ENCODE data around the gene STX8.

Gene STX8

DNA sequence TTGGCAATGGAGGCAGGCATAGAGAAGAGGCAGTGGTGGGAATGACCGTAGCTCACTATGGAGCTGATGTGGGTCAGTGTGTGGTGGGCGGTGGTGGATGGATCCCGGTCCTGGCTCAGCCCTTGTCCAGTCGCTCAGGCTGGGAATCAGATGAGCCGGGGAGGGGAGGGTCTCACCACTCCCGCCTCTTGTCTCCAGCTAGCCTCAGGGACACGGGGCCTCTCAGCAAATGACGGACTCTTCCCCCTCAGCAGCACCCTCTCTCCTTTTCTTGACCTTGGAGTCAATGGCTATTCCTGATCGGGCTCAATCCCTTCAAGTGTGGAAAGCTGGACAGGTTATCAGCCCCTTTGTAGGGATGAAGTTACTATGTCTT, 345.8 kb downstream of the STX8 start:
- no peak for DNase-seq (ENCODE audit: low read depth)
- TF ChIP-seq, protein P1, sequence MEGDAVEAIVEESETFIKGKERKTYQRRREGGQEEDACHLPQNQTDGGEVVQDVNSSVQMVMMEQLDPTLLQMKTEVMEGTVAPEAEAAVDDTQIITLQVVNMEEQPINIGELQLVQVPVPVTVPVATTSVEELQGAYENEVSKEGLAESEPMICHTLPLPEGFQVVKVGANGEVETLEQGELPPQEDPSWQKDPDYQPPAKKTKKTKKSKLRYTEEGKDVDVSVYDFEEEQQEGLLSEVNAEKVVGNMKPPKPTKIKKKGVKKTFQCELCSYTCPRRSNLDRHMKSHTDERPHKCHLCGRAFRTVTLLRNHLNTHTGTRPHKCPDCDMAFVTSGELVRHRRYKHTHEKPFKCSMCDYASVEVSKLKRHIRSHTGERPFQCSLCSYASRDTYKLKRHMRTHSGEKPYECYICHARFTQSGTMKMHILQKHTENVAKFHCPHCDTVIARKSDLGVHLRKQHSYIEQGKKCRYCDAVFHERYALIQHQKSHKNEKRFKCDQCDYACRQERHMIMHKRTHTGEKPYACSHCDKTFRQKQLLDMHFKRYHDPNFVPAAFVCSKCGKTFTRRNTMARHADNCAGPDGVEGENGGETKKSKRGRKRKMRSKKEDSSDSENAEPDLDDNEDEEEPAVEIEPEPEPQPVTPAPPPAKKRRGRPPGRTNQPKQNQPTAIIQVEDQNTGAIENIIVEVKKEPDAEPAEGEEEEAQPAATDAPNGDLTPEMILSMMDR (conservative IDR thresholded peaks at IDR 0.05; ENCODE audit: low read length) = no peak
- no peak overlapping the region for H3K4me3 ChIP-seq (ENCODE audit: low read length)

DNA sequence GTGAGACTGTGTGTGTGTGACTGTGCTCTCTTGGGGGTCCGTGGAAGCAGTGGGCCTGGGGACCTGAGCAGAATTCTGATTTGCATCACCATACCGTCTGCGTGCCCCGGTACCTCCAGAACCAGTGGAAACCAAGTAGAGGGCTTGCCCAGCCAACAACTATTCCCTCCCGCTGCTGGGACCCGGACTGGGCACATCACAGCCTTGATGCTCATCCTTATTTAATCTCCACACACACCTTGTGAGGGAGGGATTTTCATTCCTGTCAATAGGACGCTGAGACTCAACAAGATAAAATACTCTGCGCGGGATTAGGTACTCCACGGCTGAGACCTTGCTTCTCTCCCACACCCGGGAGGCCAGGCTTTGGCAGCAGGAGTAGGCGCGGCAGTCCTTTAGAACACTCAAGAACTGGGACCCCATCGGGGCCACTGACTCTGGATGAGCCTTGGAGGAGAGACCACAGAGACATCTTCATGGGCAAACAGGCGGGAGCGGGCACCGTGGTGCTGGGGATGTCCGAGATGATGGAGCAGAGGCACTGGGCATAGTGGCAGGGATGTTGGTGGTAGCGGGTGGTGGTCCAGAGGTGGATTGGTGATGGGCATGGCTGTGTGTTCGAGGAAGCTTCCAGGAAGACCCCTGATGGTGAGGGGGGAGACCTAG, 346.3 kb downstream of the STX8 start:
- DNase-seq (ENCODE audit: low read depth) = no peak
- H3K4me3 ChIP-seq (ENCODE audit: low read length) = no peak overlapping the region
- TF ChIP-seq, protein P1 (conservative IDR thresholded peaks at IDR 0.05; ENCODE audit: low read length) = no peak

DNA sequence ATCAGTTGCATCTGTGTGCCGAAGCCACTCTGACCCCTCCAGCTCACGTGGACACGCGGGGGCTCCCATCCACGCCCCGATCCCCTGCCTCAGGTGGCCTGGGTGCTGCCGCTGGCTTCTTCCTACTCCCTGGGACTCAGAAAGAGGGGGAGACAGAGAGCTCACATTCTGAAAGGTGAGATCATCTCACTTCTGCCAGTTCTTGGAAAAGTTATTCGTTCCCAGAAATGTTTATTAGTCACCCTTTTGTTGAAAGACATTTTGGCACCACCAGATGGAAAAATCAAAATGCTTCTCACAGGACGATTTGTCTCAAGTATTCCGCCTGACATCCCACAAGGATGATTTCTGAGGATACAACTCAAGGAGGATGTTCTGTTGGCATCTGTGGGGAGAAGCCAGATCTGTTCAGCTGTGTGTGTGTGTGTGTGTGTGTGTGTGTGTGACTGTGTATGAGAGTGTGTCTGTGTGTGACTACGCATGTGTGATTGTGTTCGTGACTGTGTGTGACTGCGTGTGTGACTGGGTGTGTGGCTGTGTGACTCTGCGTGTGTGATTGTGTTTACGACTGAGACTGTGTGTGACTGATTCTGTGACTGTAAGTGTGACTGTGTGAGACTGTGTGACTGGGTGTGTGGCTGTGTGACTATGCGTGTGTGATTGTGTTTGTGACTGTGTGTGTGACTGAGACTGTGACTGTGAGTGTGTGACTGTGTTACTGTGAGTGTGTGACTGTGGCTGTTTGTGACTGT, 347.0 kb downstream of the STX8 start:
- H3K4me3 ChIP-seq (ENCODE audit: low read length) = no peak overlapping the region
- peak; percentile 98 for DNase-seq (ENCODE audit: low read depth)
- TF ChIP-seq, protein P1 (conservative IDR thresholded peaks at IDR 0.05; ENCODE audit: low read length) = peak; percentile 49

DNA sequence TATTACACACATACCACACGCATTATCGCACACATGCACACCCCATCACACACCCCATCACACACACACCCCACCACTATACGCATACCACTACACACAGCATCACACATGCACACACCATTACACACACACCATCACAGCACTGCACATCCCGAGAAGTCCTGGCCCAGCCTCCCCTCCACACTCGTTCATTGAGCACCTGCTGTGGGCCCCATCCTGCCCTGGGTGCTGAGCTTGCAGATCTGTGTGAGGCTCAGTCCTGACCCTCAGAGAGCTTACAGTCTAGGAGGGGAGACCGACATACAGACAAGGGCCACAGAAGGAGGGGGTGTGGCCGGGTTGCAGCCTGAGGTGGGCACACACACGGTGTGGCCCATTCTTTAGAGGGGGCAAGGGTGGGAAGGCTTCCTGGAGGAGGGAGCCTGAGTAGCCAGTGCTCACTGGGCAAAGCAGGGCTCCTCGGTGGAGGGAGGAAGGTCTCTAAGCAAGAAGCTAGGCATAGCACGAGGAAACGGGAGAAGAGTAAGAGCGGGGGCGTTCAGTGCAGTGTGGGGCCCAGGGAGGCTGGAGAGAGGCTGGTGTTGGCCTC, 347.7 kb downstream of the STX8 start:
- TF ChIP-seq, protein P1 (conservative IDR thresholded peaks at IDR 0.05; ENCODE audit: low read length) = no peak
- no peak overlapping the region for H3K4me3 ChIP-seq (ENCODE audit: low read length)
- no peak for DNase-seq (ENCODE audit: low read depth)

DNA sequence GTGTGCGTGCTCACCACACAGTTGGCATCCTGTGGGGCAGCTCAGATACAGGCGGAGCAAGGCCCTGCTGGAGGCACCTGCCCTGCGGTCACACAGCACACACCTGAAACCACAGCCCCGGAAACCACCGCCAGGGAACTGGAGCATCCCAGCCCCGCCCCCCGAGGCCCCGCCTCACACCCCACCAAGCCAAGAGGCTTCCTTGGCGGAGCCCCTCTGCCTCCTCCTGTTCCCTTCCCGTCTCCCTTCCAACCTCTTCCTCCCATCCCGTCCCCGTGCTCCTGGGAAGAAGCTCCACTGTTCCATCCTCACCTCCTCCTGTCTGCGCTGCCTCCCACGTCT, 348.9 kb downstream of the STX8 start:
- TF ChIP-seq, protein P1 (conservative IDR thresholded peaks at IDR 0.05; ENCODE audit: low read length) = no peak
- no peak overlapping the region for H3K4me3 ChIP-seq (ENCODE audit: low read length)
- DNase-seq (ENCODE audit: low read depth) = no peak

DNA sequence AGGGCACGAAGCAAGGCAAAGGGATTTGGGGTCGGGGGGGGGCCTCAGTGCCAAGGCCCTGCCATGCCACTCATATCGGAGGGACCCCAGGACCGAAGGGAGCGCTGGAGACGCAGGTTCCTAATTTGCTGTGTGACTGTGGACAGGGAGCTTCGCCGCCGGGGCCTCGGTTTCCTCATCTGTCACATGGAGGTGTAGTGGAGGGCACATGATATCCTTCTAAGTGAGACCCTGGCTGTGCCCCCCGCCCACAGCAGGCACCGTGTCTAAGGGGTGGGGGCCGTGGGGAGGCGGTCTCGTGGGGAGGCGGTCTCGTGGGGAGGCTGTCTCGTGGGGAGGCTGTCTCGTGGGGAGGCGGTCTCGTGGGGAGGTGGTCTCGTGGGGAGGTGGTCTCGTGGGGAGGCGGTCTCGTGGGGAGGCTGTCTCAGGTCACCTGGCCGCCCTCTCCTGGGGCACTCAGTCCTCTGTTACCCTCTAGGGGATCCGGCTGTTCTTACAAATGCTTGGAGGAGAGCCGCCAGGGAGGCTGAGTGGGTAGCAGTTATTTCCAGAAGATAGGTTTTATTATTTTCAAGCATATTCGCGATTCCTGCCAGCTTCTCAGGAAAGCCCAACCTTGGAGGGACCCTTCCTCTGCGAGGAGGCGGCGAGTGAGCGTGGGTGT, 349.4 kb downstream of the STX8 start:
- no peak for DNase-seq (ENCODE audit: low read depth)
- TF ChIP-seq, protein P1 (conservative IDR thresholded peaks at IDR 0.05; ENCODE audit: low read length) = no peak
- no peak overlapping the region for H3K4me3 ChIP-seq (ENCODE audit: low read length)
